CD8-positive, alpha-beta memory T cell (primary cell): ENCODE measurements around the gene PCBD2. TPM values are rescaled to one million over a fixed set of nuclear protein-coding genes. Genes with fewer than 3 reads are reported as not detected.
A peak's percentile ranks its signal among the peaks of the same experiment; 100 is the strongest.
"Not testable (repeated sequence)": the region's sequence is repeated elsewhere in the genome, so short reads cannot be mapped to it uniquely, and the experiment has no call there.

Source experiments
- CTCF ChIA-PET: fragments of 350-600 bp; sonication (Branson Sonifier 250); formaldehyde crosslinking; loops from one replicate; lab custom pipeline; 2021; ENCODE audit warnings: antibody characterized with exemption; lab: Charles Lee
- POLR2A ChIA-PET: fragments of 350-600 bp; sonication (Branson Sonifier 250); formaldehyde crosslinking; loops from one replicate; lab custom pipeline; 2021; ENCODE audit warnings: antibody characterized with exemption; lab: Charles Lee
- DNase-seq, 5 donors: peaks; one replicate each; pipeline versions ENCODE4 v3.0.0 to v3.0.0-alpha.2; 2020 to 2022; ENCODE audit warnings: mixed read lengths in 1 of 5
- H3K27ac ChIP-seq: one replicate; pipeline ENCODE4 v1.7.0; 2013; ENCODE audit warnings: low read depth, mild to moderate bottlenecking, low read length, moderate library complexity
- H3K27me3 ChIP-seq: 2 replicates; pipeline ENCODE4 v1.7.0; 2013; ENCODE audit warnings: low read length, mild to moderate bottlenecking; ENCODE audit not compliant: insufficient read depth, poor library complexity, severe bottlenecking
- H3K36me3 ChIP-seq: 2 replicates; pipeline ENCODE4 v1.7.0; 2013; ENCODE audit warnings: mild to moderate bottlenecking, low read length, moderate library complexity; ENCODE audit not compliant: insufficient read depth
- H3K4me1 ChIP-seq: 2 replicates; pipeline ENCODE4 v1.7.0; 2013; ENCODE audit warnings: mild to moderate bottlenecking, low read length, moderate library complexity; ENCODE audit not compliant: insufficient read depth
- H3K4me3 ChIP-seq: 2 replicates; pipeline ENCODE4 v1.7.0; 2013; ENCODE audit warnings: mild to moderate bottlenecking, low read length
- H3K9me3 ChIP-seq: 2 replicates; pipeline ENCODE4 v1.7.0; 2013; ENCODE audit warnings: mild to moderate bottlenecking, low read length
- H3K27ac Mint-ChIP-seq, 8 donors: one replicate each; pipeline ENCODE4 v1.8.0; 2020 to 2021; ENCODE audit warnings: mixed read lengths in 8 of 8, mild to moderate bottlenecking in 6 of 8, inconsistent platforms in 3 of 8, moderate library complexity in 3 of 8
- H3K27me3 Mint-ChIP-seq, 2 donors: one replicate each; pipeline ENCODE4 v1.8.0; 2020 to 2021; ENCODE audit warnings: mixed read lengths in 2 of 2, mild to moderate bottlenecking in 1 of 2, moderate library complexity in 1 of 2
- H3K36me3 Mint-ChIP-seq, 3 donors: one replicate each; pipeline ENCODE4 v1.8.0; 2020 to 2021; ENCODE audit warnings: mixed read lengths in 3 of 3, inconsistent platforms in 1 of 3, mild to moderate bottlenecking in 1 of 3
- H3K4me1 Mint-ChIP-seq, 3 donors: one replicate each; pipeline ENCODE4 v1.8.0; 2020 to 2021; ENCODE audit warnings: mixed read lengths in 3 of 3, inconsistent platforms in 1 of 3, mild to moderate bottlenecking in 1 of 3
- H3K4me3 Mint-ChIP-seq, 7 donors: one replicate each; pipeline ENCODE4 v1.8.0; 2020 to 2021; ENCODE audit warnings: mixed read lengths in 7 of 7, mild to moderate bottlenecking in 6 of 7, moderate library complexity in 4 of 7, inconsistent platforms in 2 of 7
- H3K9me3 Mint-ChIP-seq, 5 donors: one replicate each; pipeline ENCODE4 v1.8.0; 2020 to 2022; ENCODE audit warnings: mixed read lengths in 5 of 5, mild to moderate bottlenecking in 3 of 5, moderate library complexity in 2 of 5, inconsistent platforms in 1 of 5
- polyA plus RNA-seq: library from polyadenylated mRNA; unstranded; fragments of 300-500 nt; fragmentation: Illumina TruSeq; gene quantifications from one replicate; pipeline ENCODE4 v1.2.3, GENCODE V29; 2021
- total RNA-seq, 2 experiments: library from RNA; stranded (reverse); gene quantifications; one replicate each; pipeline ENCODE4 v1.2.3, GENCODE V29; 2021

PCBD2 gene
- total and polyA plus RNA-seq, 3 experiments from 2014 or later: 9.6 to 13.6 (median 11.5) TPM

DNA sequence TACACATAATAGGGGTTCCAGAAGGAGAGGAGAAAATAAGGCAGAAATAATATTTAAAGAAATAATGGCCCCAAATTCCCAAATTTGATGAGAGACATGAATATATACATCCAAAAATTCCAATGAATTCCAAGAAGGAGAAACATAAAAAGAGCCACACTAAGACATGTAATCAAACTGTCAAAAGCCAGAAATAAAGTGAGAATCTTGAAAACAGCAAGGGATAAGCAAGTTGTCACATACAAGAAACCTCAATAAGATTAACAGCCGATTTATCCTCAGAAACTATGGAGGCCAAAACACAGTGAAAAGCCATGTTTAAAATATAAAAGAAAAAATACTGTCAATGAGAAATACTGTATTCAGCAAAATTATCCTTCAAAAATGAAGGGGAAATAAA is 77.3 kb downstream of the PCBD2 start:
- ChIA-PET CTCF (no interaction called here), POLR2A (no interaction called here)

DNA sequence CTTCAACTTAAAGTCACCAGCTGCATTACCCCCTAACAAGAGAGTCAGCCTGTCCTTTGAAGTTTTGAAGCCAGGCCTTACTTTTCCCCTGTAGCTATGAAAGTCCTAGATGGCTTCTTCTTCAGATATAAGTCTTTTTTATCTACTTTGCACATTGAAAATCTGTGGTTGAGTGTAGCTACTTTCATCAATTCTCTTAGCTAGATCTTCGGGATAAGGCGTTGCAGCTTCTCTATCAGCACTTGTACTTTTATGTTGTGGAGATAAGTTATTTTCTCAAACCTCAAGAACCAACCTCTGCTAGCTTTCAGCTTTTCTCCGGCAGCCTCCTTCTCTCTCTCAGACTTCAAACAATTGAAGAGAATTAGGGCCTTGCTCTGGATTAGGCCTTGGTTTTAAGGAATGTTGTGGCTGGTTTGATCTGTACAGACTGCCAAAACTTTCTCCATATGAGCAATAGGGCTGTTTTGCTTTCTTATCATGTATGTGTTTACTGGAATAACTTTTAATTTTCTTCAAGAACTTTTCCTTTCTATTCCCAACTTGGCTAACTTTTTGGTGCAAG is 84.4 kb downstream of the PCBD2 start:
- Histone ChIP-seq H3K36me3 (no peaks in the 10 kb centered on the region), H3K9me3 (no peaks in the 10 kb centered on the region), H3K27me3 (no peaks in the 10 kb centered on the region), H3K4me1 (no peaks in the 10 kb centered on the region), H3K4me3 (no peak overlapping the region), H3K27ac (no peak overlapping the region)
- Mint-ChIP-seq H3K27me3 (peaks cover 2 to 9% of the 10 kb centered on the region in 2 donors), H3K4me1 (no peaks in the 10 kb centered on the region), H3K36me3 (peaks cover 0 to 15% (median 0%) of the 10 kb centered on the region in 3 donors), H3K9me3 (peaks cover 0 to 4% (median under 1%) of the 10 kb centered on the region in 5 donors), H3K27ac (no peak overlapping the region), H3K4me3 (no peak overlapping the region)
- DNase-seq: no peak
- ChIA-PET POLR2A (no interaction called here), CTCF (no interaction called here)

More for the DNA sequence above, 77.3 kb downstream of the PCBD2 start:
- no peak for DNase-seq
- Mint-ChIP-seq H3K36me3 (peaks cover 3 to 50% (median 3%) of the 10 kb centered on the region in 3 donors), H3K4me1 (no peaks in the 10 kb centered on the region), H3K27me3 (peaks cover 6 to 14% of the 10 kb centered on the region in 2 donors), H3K9me3 (peaks cover 35 to 52% (median 45%) of the 10 kb centered on the region in 5 donors), H3K27ac (no peak overlapping the region), H3K4me3 (no peak overlapping the region)
- H3K27ac ChIP-seq: no peak overlapping the region
- H3K4me3 ChIP-seq: no peak overlapping the region
- peaks cover 13% of the 10 kb centered on the region for H3K9me3 ChIP-seq
- H3K36me3 ChIP-seq: no peaks in the 10 kb centered on the region
- no peaks in the 10 kb centered on the region for H3K4me1 ChIP-seq
- H3K27me3 ChIP-seq: no peaks in the 10 kb centered on the region

DNA sequence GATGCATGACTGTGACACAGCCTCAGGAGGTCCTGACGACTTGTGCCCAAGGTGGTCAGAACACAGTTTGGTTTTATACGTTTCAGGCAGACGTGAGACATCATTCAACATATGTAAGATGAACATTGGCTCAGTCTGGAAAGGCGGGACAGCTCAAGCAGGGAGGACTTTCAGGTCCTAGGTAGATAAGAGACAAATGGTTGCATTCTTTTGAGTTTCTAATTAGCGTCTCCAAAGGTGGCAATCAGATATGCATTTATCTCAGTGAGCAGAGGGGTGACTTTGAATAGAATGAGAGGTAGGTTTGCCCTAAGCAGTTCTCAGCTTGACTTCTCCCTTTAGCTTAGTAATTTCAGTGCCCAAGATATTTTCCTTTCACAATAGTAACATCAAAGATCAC is 85.3 kb downstream of the PCBD2 start:
- H3K27ac Mint-ChIP-seq, H3K27me3 Mint-ChIP-seq, H3K4me1 Mint-ChIP-seq, DNase-seq, H3K9me3 Mint-ChIP-seq, H3K27ac ChIP-seq, H3K4me1 ChIP-seq, H3K4me3 ChIP-seq, H3K4me3 Mint-ChIP-seq, POLR2A ChIA-PET, H3K27me3 ChIP-seq, CTCF ChIA-PET, H3K36me3 ChIP-seq, H3K36me3 Mint-ChIP-seq, H3K9me3 ChIP-seq: not testable (repeated sequence)

DNA sequence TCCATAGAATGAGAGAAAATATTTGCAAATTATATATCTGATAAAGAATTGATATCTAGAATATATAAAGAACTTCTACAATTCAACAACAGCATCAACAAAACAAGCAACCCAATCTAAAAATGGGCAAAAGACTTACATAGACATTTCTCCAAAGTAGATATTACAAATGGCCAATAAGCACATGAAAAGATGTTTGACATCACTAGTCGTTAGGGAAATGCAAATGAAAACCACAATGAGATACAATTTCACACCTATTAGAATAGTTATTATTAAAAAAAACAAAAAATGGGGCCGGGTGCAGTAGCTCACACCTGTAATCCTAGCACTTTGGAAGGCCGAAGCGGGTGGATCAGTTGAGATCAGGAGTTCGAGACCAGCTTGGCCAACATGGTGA is 87.2 kb downstream of the PCBD2 start:
- Histone ChIP-seq H3K36me3 (no peaks in the 10 kb centered on the region), H3K4me1 (no peaks in the 10 kb centered on the region), H3K9me3 (no peaks in the 10 kb centered on the region), H3K4me3 (no peak overlapping the region), H3K27ac (no peak overlapping the region), H3K27me3 (no peaks in the 10 kb centered on the region)
- peaks cover 0 to 2% of the 10 kb centered on the region in 2 donors for H3K27me3 Mint-ChIP-seq
- H3K4me1 Mint-ChIP-seq: no peaks in the 10 kb centered on the region
- peaks cover 0 to 7% (median 0%) of the 10 kb centered on the region in 3 donors for H3K36me3 Mint-ChIP-seq
- ChIA-PET CTCF (no interaction called here), POLR2A (no interaction called here)
- no peak overlapping the region for H3K4me3 Mint-ChIP-seq
- H3K9me3 Mint-ChIP-seq: peaks cover 0 to 4% (median 0%) of the 10 kb centered on the region in 5 donors
- H3K27ac Mint-ChIP-seq: no peak overlapping the region
- DNase-seq: no peak

DNA sequence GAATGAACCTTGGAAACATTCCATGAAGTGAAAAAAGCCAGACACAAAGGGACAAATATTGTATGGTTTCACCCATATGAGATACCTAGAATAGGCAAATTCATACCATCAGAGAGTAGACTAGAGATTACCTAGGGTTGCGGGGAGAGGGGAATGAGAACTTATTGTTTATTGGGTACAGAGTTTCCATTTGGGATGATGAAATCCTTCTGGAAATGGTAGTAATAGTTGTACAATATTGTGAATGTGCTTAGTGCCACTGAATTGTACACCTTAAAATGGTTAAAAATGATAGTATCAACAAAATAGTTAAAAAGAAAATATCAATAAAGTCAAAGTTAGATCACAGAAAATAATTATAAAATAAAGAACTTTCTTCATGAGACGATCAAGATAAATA is 88.2 kb downstream of the PCBD2 start:
- ChIA-PET CTCF (no interaction called here), POLR2A (no interaction called here)
- H3K4me1 ChIP-seq: no peaks in the 10 kb centered on the region
- no peak for DNase-seq
- no peak overlapping the region for H3K27ac Mint-ChIP-seq
- peaks cover 0 to 2% of the 10 kb centered on the region in 2 donors for H3K27me3 Mint-ChIP-seq
- H3K9me3 Mint-ChIP-seq: peaks cover 0 to 4% (median 0%) of the 10 kb centered on the region in 5 donors
- H3K4me1 Mint-ChIP-seq: no peaks in the 10 kb centered on the region
- no peak overlapping the region for H3K27ac ChIP-seq
- H3K4me3 ChIP-seq: no peak overlapping the region
- no peak overlapping the region for H3K4me3 Mint-ChIP-seq
- H3K36me3 ChIP-seq: no peaks in the 10 kb centered on the region
- H3K27me3 ChIP-seq: no peaks in the 10 kb centered on the region
- no peaks in the 10 kb centered on the region for H3K9me3 ChIP-seq
- H3K36me3 Mint-ChIP-seq: peaks cover 0 to 12% (median 0%) of the 10 kb centered on the region in 3 donors

DNA sequence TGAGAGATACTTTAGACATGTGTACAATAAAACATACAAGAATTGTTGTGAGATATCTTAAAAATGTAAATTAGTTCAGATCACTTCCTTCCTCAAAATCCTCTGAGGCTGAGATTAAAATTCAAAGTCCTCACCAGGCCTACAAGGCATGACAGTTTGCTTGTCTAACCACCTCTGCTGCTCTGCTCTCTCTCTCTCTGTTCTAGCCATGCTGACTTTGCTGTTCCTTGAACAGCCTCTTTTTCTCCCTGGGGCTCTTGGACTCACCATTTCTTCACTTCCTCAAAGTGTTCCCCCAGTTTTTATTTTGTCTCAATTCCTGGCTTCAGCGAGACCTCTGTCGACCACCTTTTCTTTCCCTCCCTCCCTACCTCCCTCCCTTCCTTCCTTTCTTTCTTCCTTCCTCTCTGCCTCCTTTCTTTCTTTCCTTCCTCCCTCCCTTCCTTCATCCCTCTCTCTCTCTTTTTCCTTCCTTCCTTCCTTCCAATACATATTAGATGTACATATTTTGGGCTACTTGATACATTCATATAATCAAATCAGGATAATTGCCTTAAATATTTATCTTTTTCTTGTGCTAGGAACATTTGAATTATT is 89.7 kb downstream of the PCBD2 start:
- Mint-ChIP-seq H3K27ac (peak overlapping the region in 1 of 8 donors; percentile 52), H3K9me3 (peaks cover 0 to 4% (median 0%) of the 10 kb centered on the region in 5 donors), H3K27me3 (peaks cover 0 to 2% of the 10 kb centered on the region in 2 donors), H3K4me1 (no peaks in the 10 kb centered on the region), H3K36me3 (peaks cover 0 to 16% (median 0%) of the 10 kb centered on the region in 3 donors), H3K4me3 (no peak overlapping the region)
- Histone ChIP-seq H3K9me3 (no peaks in the 10 kb centered on the region), H3K4me3 (no peak overlapping the region), H3K36me3 (no peaks in the 10 kb centered on the region), H3K27me3 (no peaks in the 10 kb centered on the region), H3K4me1 (no peaks in the 10 kb centered on the region), H3K27ac (no peak overlapping the region)
- ChIA-PET CTCF (no interaction called here), POLR2A (no interaction called here)
- DNase-seq: no peak

DNA sequence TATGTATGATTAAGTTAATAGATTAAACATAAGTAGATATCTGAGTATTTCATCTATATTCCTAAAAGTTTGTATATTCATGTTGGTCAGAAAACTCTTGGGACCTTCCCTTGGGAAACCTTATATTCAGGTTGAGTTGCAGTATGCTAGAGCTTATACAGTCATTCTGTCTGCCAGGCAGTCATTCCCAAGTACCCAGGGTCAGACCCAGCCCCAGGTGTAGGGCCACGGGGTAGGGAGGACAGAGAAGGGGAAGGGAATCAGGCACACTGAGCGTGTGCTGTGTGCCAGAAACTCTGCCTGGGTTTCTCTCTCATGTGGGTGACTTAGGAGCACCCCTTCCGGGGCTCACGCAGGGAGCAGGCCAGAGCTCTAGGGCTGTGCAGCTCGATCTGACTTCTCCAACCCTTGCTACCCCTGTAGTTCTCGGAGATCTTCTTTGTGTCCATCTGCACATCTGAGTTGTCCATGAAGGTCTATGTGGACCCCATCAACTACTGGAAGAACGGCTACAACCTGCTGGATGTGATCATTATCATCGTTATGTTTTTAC is 91.0 kb downstream of the PCBD2 start:
- Mint-ChIP-seq H3K27me3 (peaks cover 0 to 3% of the 10 kb centered on the region in 2 donors), H3K9me3 (peaks cover 0 to 3% (median 0%) of the 10 kb centered on the region in 5 donors), H3K4me3 (no peak overlapping the region), H3K36me3 (peaks cover 0 to 15% (median 0%) of the 10 kb centered on the region in 3 donors), H3K4me1 (no peaks in the 10 kb centered on the region), H3K27ac (no peak overlapping the region)
- no peak for DNase-seq
- Histone ChIP-seq H3K4me1 (no peaks in the 10 kb centered on the region), H3K4me3 (no peak overlapping the region), H3K36me3 (no peaks in the 10 kb centered on the region), H3K9me3 (no peaks in the 10 kb centered on the region), H3K27ac (no peak overlapping the region), H3K27me3 (no peaks in the 10 kb centered on the region)
- CTCF ChIA-PET: no interaction called here
- POLR2A ChIA-PET: no interaction called here

DNA sequence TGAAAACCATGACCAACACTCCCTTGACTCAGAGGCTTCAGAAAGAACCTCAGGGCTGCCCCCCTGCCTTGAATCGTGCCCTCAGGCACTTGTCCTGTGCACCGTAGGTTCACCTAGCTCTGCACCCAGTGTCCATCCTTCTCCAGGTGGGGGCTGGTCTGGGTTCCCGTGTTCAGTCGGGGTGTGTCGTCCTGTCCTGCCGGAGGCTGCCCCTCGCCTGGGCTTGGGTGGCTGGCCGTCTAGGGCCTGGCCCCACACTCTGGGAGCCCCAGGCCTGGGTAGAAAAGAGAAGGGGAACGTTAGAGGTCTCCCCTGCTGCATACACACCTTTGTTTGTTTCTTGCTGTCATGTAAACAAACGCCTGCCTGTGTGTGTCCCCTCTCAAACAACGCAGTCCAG is 92.1 kb downstream of the PCBD2 start:
- H3K27ac ChIP-seq: no peak overlapping the region
- H3K27me3 Mint-ChIP-seq: peaks cover 0 to 1% of the 10 kb centered on the region in 2 donors
- no peak overlapping the region for H3K4me3 ChIP-seq
- no peak for DNase-seq
- H3K36me3 ChIP-seq: no peaks in the 10 kb centered on the region
- no peaks in the 10 kb centered on the region for H3K4me1 ChIP-seq
- H3K4me1 Mint-ChIP-seq: no peaks in the 10 kb centered on the region
- peaks cover 0 to 10% (median 2%) of the 10 kb centered on the region in 3 donors for H3K36me3 Mint-ChIP-seq
- POLR2A ChIA-PET: no interaction called here
- CTCF ChIA-PET: no interaction called here
- no peak overlapping the region for H3K27ac Mint-ChIP-seq
- H3K27me3 ChIP-seq: no peaks in the 10 kb centered on the region
- no peaks in the 10 kb centered on the region for H3K9me3 ChIP-seq
- H3K4me3 Mint-ChIP-seq: no peak overlapping the region
- peaks cover 0 to 2% (median 0%) of the 10 kb centered on the region in 5 donors for H3K9me3 Mint-ChIP-seq
